Transverse colon (tissue), 4 donors: ENCODE data around the gene TMEM91. TPM values are rescaled to one million over a fixed set of nuclear protein-coding genes. Genes with fewer than 3 reads are reported as not detected.

Experiments used
- DNase-seq: peaks from one replicate; pipeline ENCODE4 v3.0.0-alpha.2; 2019
- H3K27ac ChIP-seq, 4 donors: fragments of 200-600 bp; sonication (generic); 2 replicates each; pipeline ENCODE4 v1.5.1; 2016 to 2018; ENCODE audit warnings: inconsistent platforms in 4 of 4
- H3K27me3 ChIP-seq: fragments of 200-600 bp; sonication (generic); 2 replicates; pipeline ENCODE4 v1.5.1; 2017; ENCODE audit warnings: inconsistent platforms
- H3K36me3 ChIP-seq, 4 donors: fragments of 200-600 bp; sonication (generic); 2 replicates each; pipeline ENCODE4 v1.5.1; 2017 to 2019; ENCODE audit warnings: inconsistent platforms in 4 of 4
- H3K4me1 ChIP-seq, 4 donors: fragments of 200-600 bp; sonication (generic); 2 replicates each; pipeline ENCODE4 v1.5.1; 2017 to 2020; ENCODE audit warnings: inconsistent platforms in 4 of 4
- H3K4me3 ChIP-seq, 4 donors: fragments of 200-600 bp; sonication (generic); 1 replicate in 1 of 4; 2 replicates in 3 of 4; pipeline versions ENCODE4 v1.5.1 to v1.6.1; 2017 to 2019; ENCODE audit warnings: inconsistent platforms in 4 of 4
- H3K9me3 ChIP-seq, 2 donors: fragments of 200-600 bp; sonication (generic); 2 replicates each; pipeline ENCODE4 v1.5.1; 2017 to 2019; ENCODE audit warnings: inconsistent platforms in 2 of 2
- CTCF ChIP-seq, 5 experiments: fragments of 200-600 bp in 3 of 5; fragments of 450-650 bp in 2 of 5; sonication (generic) in 3 of 5; IDR thresholded peaks; 1 replicate in 2 of 5; 2 replicates in 3 of 5; pipeline ENCODE4 v1.5.1; 2016 to 2017; ENCODE audit warnings: antibody characterized with exemption in 5 of 5, inconsistent platforms in 3 of 5, mild to moderate bottlenecking in 2 of 5, moderate library complexity in 1 of 5
- EP300 ChIP-seq: sonication (generic); formaldehyde crosslinking; IDR thresholded peaks from one replicate; pipeline ENCODE4 v1.6.1; 2017; ENCODE audit warnings: antibody characterized with exemption, low read depth
- POLR2A ChIP-seq: fragments of 450-650 bp; IDR thresholded peaks from one replicate; pipeline ENCODE4 v1.6.1; 2016; ENCODE audit warnings: antibody characterized with exemption, mild to moderate bottlenecking, moderate library complexity
- POLR2AphosphoS5 ChIP-seq, 3 donors: sonication (generic); formaldehyde crosslinking; IDR thresholded peaks; one replicate each; pipeline ENCODE4 v1.6.1; 2016; ENCODE audit warnings: antibody characterized with exemption in 3 of 3
- WGBS, 2 donors: methylation state at CpG; one replicate each; pipeline ENCODE4 v1.1.5; 2018; ENCODE audit warnings: low coverage in 1 of 2; 5-methylcytosine and 5-hydroxymethylcytosine counted together
- in situ Hi-C, 4 donors: fragments of 200-750 bp; cut with MboI; loops; one replicate each; pipeline versions ENCODE4 v1.15.0 to v1.15.1; 2017; ENCODE audit warnings: low sequenced_read_pairs in 3 of 4, low pct_ligation_motif_present in 1 of 4, low pct_unique_long_range_greater_than_20kb in 1 of 4
- intact Hi-C: fragments of 100-400 bp; cut with DNase I; formaldehyde crosslinking; loops from one replicate; pipeline ENCODE4 v1.15.1; 2023; ENCODE audit warnings: low total_unique reads
- total RNA-seq, 4 donors: library from RNA; depleted of rRNA; stranded (reverse); fragments of >200 nt; gene quantifications; one replicate each; pipeline ENCODE4 v1.1.0, GENCODE V29; 2016

The TMEM91 gene
- total RNA-seq, 4 donors from 2014 or later: 4.8 to 11.4 (median 9.4) TPM; not detected in 1

- Histone ChIP-seq H3K36me3 (peaks cover 0 to 15% (median 0%) of the 10 kb centered on the region in 4 donors), H3K27ac (peak overlapping the region in 1 of 4 donors; percentile 36), H3K9me3 (no peaks in the 10 kb centered on the region), H3K4me1 (peaks cover 0 to 32% (median 10%) of the 10 kb centered on the region in 4 donors), H3K27me3 (no peaks in the 10 kb centered on the region), H3K4me3 (no peak overlapping the region)
- WGBS, 2 donors: 94 to 100% methylated on average over 3 to 23 of the region's 23 CpGs
- no peak for TF ChIP-seq POLR2AphosphoS5 (IDR thresholded peaks at IDR 0.05)
- no peak for TF ChIP-seq EP300
- no peak for TF ChIP-seq CTCF (IDR thresholded peaks at IDR 0.05)
- no peak for TF ChIP-seq POLR2A
- no peak for DNase-seq
- intact Hi-C loops (no loop called here), in situ Hi-C loops (no loop called here)
Observed at GRCh38 chr19:41410336-41411054, 34.2 kb downstream of the TMEM91 start.

- WGBS, 2 donors: 80% methylated on average over 9 of the region's 9 CpGs; no CpG with 5 or more reads in 1 of the 2 donors
- no peaks in the 10 kb centered on the region for H3K9me3 ChIP-seq
- no peak for DNase-seq
- intact Hi-C loops: no loop called here
- in situ Hi-C loops: no loop called here
- no peak overlapping the region for H3K27ac ChIP-seq
- H3K27me3 ChIP-seq: no peaks in the 10 kb centered on the region
- peaks cover 0 to 16% (median 0%) of the 10 kb centered on the region in 4 donors for H3K36me3 ChIP-seq
- no peak for TF ChIP-seq POLR2A
- TF ChIP-seq CTCF (IDR thresholded peaks at IDR 0.05): no peak
- TF ChIP-seq POLR2AphosphoS5 (IDR thresholded peaks at IDR 0.05): no peak
- no peak for TF ChIP-seq EP300
- H3K4me3 ChIP-seq: no peak overlapping the region
- peaks cover 0 to 32% (median 10%) of the 10 kb centered on the region in 4 donors for H3K4me1 ChIP-seq
Observed at GRCh38 chr19:41411100-41411967, 35.0 kb downstream of the TMEM91 start.

- in situ Hi-C loops: no loop called here
- peaks cover 0 to 19% (median 0%) of the 10 kb centered on the region in 4 donors for H3K36me3 ChIP-seq
- WGBS, 2 donors: 50 to 73% methylated on average over 2 to 11 of the region's 11 CpGs
Observed at GRCh38 chr19:41411968-41412265, 35.6 kb downstream of the TMEM91 start.

More at GRCh38 chr19:41411968-41412265, 35.6 kb downstream of the TMEM91 start:
- Histone ChIP-seq H3K9me3 (no peaks in the 10 kb centered on the region), H3K4me1 (peaks cover 0 to 32% (median 10%) of the 10 kb centered on the region in 4 donors), H3K27ac (no peak overlapping the region), H3K27me3 (no peaks in the 10 kb centered on the region), H3K4me3 (no peak overlapping the region)
- intact Hi-C loops: no loop called here
- TF ChIP-seq POLR2A (no peak), POLR2AphosphoS5 (IDR thresholded peaks at IDR 0.05) (no peak), EP300 (no peak), CTCF (IDR thresholded peaks at IDR 0.05) (no peak)
- no peak for DNase-seq
